ENCODE measurements around the gene ADAM12. TPM values are rescaled to one million over a fixed set of nuclear protein-coding genes. Genes with fewer than 3 reads are reported as not detected.

Gene ADAM12
- total and polyA plus RNA-seq, 9 of the 15 experiments (the other 6 are each of a cell fraction or from before 2014, with no cell fraction given) = not detected

- TF ChIP-seq ZNF277 (CRISPR knock-in tag; IDR thresholded peaks at IDR 0.05; ENCODE audit: borderline replicate concordance) (no peak), ZNF224 (CRISPR knock-in tag; IDR thresholded peaks at IDR 0.05) (no peak), RBBP5 (IDR thresholded peaks at IDR 0.05; ENCODE audit: borderline replicate concordance, insufficient read depth, low read length, poor library complexity, severe bottlenecking) (no peak), THRAP3 (IDR thresholded peaks at IDR 0.05; ENCODE audit: borderline replicate concordance) (no peak), ID3 (CRISPR knock-in tag; IDR thresholded peaks at IDR 0.05) (no peak), ID3 (tag; IDR thresholded peaks at IDR 0.05) (no peak), JUND (IDR thresholded peaks at IDR 0.05; ENCODE audit: borderline replicate concordance, low read depth, low read length) (no peak), JUND (tag; IDR thresholded peaks at IDR 0.05; ENCODE audit: borderline replicate concordance, low read depth, low read length) (no peak), TEAD2 (tag; IDR thresholded peaks at IDR 0.05) (no peak), ERF (CRISPR knock-in tag; IDR thresholded peaks at IDR 0.05) (no peak), CTBP1 (IDR thresholded peaks at IDR 0.05; ENCODE audit: borderline replicate concordance) (no peak), IFI16 (CRISPR knock-in tag; IDR thresholded peaks at IDR 0.05) (no peak), GABPA (tag; conservative IDR thresholded peaks at IDR 0.05; ENCODE audit: low read depth) (no peak)
Measured at GRCh38 chr10:126437635-126438406, 49.5 kb upstream of the ADAM12 start (continued).

Data from K562 (cell line).